HG03342 (cell line): ENCODE data around the gene OXCT2.

Source experiments
- ATAC-seq: cut with Tn5 transposase; IDR thresholded peaks from one replicate; pipeline ENCODE4 v1.9.1; 2021; ENCODE audit warnings: mild to moderate bottlenecking, moderate library complexity; ENCODE audit not compliant: unreplicated experiment

Gene OXCT2

GRCh38 chr1:39737546-39738169, 33.5 kb downstream of the OXCT2 start:
- ATAC-seq, result no peak

- no peak for ATAC-seq
These were observed 35.4 kb downstream of the OXCT2 start for GRCh38 chr1:39735731-39736130.

GRCh38 chr1:39733161-39733560, 38.0 kb downstream of the OXCT2 start:
- ATAC-seq, result no peak

DNA sequence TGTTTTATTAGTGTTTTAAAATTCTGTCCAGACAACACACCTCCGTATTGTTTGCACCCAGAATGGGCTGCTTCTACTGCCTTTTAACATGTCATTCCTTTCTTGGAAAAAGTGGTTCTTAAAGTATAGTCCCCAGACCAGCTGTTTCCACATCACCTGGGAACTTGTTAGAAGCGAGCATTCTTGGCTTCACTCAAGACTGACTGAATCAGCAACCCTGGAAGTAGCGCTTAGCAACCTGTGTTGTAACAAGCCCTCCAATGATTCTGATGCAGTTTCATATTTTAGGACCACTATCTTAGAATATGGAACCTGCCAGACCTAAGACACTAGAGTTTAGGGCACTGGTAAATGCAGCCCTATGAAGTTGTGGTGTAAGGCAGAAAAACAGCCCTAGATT, 38.4 kb downstream of the OXCT2 start:
- no peak for ATAC-seq

GRCh38 chr1:39729842-39730241, 41.3 kb downstream of the OXCT2 start:
- ATAC-seq, result no peak

- ATAC-seq, result no peak
These were observed 42.1 kb downstream of the OXCT2 start for GRCh38 chr1:39729030-39729429.

DNA sequence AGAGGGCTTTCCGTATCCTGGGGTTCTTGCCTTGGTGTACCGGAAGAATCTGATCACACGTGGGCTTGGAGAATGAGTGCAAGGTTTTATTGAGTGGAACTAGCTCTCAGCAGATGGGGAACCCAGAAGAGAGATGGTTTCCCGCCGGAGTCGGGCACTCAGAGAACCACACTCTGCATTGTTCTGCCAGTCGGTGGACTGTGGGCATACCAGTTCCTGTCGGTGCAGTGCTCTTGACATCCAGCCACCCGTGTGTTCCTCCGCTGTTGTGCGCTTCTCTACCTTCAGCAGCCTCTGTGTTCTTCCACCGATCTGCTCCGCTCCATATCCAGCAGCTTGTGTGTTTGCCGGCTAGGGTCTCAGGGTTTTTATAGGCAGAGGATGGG, 43.2 kb downstream of the OXCT2 start:
- ATAC-seq, result no peak

DNA sequence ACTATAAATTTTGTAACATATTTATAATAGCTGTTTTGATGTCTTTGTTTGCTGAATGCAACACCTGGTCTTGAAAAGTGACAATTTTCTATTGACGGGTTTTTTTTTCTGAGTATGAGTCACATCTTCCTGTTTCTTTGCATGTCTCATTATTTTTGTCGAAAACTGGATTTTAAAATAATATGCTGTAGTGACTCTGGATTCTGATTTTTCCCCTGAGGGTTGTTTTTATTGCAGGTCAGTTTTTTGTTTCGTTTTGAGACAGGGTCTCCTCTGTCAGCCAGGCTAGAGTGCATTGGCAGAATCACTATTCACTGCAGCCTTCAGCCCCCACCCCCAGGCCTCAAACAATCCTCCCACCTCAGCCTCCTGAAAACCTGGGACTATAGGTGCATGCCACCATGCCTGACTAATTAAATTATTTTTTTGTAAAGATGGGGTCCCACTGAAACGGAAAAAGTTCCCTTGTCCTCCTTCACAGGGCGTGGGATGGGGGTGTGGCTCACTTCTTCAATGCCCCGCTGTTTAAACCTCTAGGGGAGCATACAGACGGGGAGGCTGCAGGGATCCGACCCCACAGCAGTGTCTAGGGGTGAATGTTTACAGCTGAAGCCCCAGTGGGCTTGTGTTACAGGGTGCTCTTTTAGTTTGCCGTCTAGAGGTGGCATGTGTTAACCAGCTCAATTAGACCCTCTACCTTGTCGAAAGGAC, 43.8 kb downstream of the OXCT2 start:
- ATAC-seq, result no peak

GRCh38 chr1:39726600-39726999, 44.5 kb downstream of the OXCT2 start:
- no peak for ATAC-seq

DNA sequence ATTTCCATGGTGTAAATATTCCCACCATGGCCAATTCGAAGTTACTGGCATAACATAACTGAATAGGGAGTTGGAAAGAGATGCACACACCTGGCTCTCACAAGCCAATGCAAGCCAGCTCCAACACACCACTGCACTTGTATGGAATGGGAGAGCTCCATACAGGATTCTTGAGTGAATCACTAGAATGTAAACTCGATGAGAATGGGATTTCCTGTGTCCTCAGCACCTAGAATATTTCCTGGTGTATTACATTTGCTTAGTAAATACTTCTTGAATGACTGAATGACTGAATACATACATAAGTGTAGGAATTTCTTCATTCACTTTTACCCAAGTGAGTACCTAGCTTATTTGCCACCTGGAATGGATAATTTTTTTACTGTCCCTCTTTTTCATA, 48.7 kb downstream of the OXCT2 start:
- ATAC-seq, result no peak

DNA sequence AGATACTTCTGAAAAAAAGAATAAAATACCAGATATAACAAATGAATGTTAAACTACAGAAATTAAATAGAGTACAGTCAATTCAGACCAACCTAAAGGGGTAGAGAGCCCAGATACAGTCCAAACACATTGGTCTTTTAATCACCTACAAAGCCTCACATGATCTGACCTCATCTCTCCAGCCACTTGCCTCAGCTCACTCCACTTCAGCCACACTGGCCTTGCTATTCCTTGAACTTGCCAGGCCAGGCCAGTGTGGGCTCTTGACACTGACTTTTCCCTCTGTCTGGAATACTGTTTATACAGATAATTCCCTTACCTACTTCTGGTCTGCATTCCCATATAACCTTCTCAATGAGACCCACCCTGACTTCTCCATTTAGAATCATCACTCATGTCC, 49.5 kb downstream of the OXCT2 start:
- ATAC-seq, result no peak

- ATAC-seq, result no peak
These were observed 50.8 kb downstream of the OXCT2 start for GRCh38 chr1:39720094-39720999.
